Fibroblast of lung (primary cell): ENCODE data around the gene TRUB2.

Experiments used
- CTCF ChIP-seq, 2 donors: IDR thresholded peaks in 1 of 2; conservative IDR thresholded peaks in 1 of 2; 1 replicate in 1 of 2; 2 replicates in 1 of 2; pipeline ENCODE4 v1.5.1; 2011 to 2012; ENCODE audit warnings: low read length in 2 of 2, control low read depth in 1 of 2, inconsistent platforms in 1 of 2, low read depth in 1 of 2, mild to moderate bottlenecking in 1 of 2
- EZH2 ChIP-seq: IDR thresholded peaks from 2 replicates; pipeline ENCODE4 v1.5.1; 2012; ENCODE audit warnings: low read length, control low read depth, mild to moderate bottlenecking; ENCODE audit errors: missing control alignments

GRCh38 chr9:128369024-128369706, 46.9 kb upstream of the TRUB2 start:
- TF ChIP-seq CTCF (conservative IDR thresholded peaks at IDR 0.05 in 1 of 2, IDR thresholded peaks at IDR 0.05 in 1 of 2; ENCODE audit: low read depth in 1 of 2, low read length in 2 of 2), result no peak
- TF ChIP-seq EZH2, result no peak
